ENCODE results near the gene KCNQ2. TPM values are rescaled to one million over a fixed set of nuclear protein-coding genes. Genes with fewer than 3 reads are reported as not detected.

Gene KCNQ2
- total RNA-seq, 1 experiment from 2014 or later: 0.17 TPM

DNA sequence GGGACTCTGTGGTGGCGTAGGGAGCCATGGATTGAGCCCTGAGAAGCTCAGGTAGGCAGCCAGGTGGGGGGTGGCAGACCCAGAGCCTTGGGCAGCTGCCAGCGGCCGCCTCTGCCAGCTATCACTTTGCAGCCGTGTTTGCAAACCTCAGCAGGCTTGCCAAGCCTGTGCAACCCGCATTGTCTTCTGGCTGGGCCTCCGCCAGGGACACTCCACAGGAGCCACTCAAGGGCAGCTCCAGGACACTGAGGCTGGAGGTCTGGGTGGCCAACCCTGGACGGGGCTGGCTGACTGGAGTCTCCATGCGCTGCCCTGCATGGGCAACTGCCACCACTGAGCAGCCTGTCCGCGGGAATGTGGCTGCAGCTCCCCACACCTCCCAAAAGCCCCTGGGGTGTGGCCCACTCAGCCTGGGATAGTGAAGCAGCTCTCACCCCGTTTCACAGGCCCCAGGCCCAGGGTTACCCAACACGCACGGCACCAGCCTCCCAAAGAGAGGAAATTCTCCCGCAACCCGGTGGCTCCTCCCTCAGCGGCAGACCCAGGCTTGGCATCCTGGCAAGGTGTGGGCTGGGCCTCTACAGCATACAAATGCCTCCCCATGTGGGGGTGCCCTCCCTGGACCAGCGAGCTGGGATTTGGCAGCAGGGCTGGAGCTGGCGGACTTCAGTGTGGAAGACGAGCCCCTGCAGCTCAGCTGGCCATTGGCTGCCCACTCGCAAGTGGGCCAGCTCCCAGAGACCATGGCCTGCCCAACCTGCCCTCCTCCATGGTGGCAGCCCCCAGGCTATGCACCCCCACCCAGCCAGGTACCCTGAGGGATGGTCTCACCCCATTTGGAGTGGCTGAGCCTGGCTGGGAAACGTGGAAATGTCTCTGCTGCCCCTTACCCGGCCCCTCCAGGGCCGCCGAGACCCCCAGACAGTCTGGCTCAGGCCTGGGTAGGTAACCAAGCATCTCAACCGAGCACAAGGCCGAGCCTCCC, 114.2 kb downstream of the KCNQ2 start:
- no peak for DNase-seq (ENCODE audit: low read depth)

DNA sequence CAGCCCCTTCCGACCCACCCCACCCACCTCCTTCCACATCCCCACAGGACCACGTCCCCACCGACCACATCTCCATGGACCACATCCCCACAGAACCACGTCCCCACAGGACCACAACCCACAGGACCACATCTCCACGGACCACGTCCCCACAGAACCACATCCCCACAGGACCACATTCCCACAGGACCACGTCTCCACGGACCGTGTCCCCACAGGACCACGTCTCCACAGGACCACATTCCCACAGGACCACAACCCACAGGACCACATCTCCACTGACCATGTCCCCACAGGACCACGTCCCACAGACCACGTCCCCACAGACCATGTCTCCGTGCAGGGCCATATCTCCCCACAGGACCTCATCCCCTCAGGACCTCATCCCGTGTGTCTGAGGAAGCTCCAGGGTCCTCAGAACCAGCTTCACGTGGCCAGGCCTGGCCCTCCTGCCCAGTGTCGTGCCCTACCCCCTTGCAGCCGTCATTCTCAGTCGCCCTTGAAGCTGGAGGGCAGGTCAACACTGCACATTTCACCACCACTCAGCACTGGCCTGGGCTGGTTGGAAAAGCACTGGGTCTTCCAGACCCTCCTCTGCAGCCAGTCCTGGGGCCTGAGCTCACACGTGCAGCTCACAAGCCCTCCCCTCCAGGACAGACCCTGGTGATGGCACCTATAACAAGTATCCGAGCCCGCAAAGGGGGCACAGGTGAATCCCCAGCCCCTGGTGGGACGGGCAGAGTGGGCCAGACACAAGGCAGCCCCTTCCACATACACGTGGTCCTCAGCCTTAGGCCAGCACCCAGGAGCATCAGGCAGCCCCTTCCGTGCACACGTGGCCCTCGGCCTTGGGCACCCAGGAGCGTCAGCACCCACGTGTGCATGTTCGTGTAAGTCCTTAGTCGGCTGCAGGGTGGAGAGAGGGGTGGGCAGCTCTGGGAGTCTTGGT, 115.2 kb downstream of the KCNQ2 start:
- DNase-seq (ENCODE audit: low read depth): no peak

DNA sequence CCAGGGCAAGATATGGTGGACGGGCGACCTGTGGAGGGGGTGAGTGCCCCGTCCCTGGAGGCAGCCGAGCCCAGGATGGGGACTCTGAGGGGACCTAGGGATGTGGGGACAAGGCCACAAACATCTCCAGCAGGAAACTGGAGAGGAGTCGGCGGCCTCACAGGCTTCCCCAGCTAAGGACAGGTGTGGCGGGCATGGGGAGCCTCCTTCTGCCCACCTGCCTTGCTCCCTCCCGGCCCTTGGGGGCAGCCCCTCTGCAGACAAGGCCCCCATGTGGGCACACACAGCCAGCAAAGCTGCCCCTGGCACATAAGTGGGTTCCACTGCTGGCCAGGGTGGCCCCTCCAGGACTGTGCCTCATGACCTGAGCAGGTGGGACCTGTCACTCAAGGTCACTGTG, 115.9 kb downstream of the KCNQ2 start:
- DNase-seq (ENCODE audit: low read depth): no peak

DNA sequence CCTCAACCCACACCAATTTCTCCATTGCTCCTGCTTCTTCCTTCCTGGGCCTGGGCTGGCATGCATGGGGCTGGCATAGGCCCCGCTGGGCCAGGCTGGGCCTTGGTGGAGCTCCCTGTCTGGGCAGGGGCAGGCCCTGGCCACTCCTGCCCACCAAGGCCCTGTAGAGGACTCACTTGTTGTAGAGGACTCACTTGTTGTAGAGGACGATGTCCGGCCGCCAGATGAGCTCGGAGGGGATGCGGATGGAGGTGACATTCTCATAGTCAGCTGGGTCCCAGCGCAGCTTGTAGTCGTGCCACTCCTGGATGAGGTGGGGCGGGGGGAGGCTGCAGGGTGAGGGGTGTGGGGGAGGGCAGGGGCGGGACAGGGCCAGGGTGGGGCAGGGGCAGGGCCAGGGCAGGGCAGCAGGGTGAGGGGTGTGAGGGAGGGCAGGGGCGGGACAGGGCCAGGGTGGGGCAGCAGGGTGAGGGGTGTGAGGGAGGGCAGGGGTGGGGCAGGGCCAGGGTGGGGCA, 116.6 kb downstream of the KCNQ2 start:
- DNase-seq (ENCODE audit: low read depth): no peak

DNA sequence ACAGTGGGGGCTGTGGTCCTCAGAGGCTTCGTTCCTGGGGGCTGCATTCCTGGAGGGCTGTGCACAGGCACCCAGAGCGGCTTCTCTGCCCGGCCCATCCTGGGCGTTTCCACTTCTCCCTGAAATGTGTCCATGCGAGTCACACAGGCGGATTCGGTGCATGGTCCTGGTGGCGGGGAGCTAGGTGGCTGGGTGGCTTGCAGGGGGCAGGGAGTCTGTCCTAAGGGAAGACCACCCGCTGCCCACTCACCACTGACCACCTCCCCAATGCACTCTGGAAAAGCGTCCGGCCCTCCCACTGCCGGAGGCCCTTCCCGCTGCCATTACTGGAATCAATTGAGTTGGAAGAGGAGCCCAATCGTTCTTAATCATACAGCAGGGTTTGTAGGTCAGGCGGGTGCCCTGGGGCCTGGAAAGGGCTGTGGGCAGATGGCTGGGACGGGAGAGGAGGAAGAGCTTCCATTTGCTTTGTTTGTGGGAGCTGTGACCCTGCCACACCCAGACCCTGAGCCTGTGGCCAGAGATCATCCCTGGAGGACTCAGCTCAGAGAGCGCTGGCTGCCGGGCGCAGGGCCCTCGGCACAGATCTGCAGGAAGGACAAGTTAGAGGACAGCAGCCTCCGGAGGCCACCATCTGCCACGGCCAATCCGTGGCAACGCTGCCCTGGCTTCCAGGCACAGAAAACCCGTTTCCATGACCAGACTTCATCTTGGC, 117.7 kb downstream of the KCNQ2 start:
- DNase-seq (ENCODE audit: low read depth): no peak

DNA sequence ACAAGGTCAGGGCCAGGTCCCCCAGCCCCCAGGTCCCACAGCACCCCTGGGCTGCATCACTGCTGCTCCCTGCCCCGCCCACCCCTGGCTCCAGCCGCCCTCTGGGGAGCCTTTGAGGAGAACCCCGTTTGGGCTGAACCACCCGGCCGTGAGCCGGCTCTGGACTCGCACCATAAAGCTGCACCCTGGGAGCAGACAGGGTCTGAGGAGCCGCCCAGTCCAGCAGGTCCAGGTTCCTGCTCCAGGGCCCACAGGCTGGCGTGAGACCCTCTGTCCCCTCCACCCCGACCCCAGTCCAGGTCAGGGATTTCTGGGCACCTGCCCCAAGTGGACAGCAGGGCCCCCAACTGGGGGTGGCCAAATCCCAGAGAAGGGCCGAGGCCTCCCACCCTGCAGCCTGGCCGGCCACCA, 119.6 kb downstream of the KCNQ2 start:
- no peak for DNase-seq (ENCODE audit: low read depth)

DNA sequence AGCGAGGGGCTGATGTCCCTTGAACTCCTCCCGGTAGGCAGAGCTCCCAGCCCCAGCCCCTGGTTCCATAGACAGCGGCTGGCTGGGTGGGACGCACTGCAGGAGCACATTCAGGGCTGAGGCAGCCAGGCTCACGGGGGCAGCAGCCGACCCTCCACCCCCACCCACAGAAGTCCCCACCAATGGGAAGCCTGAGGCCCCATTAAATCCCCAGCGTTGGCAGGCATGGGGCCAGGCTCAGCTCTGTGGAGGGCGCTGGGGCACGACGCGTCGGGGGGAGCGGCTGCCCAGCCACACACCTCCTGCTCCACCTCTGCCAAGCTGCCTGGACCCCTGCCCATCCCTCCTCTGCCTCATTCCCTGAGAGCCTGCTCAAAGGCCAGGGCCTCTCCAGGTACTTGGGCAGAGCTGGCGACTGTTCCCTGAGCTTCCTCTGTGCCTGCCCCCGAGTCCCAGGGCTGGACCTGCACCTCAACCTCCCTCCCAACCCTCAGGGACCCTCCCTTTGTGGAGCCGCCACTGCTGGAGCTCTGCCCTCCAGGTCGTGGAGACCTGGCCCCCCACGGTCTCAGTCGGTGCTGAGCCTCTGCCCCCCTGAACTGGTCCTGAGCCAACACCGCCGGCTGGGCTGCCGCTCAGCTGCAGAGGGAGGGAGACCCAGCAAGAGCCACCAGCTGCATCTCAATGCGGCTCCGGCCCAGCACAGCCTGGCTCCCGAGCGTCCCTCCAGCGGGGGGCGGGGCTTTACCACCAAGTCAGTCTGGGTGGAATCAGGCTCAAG, 120.5 kb downstream of the KCNQ2 start:
- no peak for DNase-seq (ENCODE audit: low read depth)

DNA sequence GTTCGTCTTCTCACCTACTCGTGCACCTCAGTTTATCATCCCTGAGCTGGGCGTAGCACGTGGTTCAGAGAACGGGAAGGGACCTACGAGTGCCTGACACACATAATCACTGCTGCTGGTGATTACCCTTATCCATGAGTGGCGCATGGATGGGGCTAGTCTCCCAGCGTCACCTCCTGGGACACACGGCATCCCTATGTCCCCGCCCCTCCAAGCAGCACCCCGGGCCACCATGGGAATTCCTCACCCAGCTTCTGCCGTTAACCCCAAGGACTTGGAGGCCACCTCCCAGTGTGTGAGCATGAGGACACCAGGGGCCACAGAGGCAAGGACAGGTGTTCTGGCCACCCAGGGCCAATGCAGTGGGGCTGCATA, 121.1 kb downstream of the KCNQ2 start:
- no peak for DNase-seq (ENCODE audit: low read depth)

DNA sequence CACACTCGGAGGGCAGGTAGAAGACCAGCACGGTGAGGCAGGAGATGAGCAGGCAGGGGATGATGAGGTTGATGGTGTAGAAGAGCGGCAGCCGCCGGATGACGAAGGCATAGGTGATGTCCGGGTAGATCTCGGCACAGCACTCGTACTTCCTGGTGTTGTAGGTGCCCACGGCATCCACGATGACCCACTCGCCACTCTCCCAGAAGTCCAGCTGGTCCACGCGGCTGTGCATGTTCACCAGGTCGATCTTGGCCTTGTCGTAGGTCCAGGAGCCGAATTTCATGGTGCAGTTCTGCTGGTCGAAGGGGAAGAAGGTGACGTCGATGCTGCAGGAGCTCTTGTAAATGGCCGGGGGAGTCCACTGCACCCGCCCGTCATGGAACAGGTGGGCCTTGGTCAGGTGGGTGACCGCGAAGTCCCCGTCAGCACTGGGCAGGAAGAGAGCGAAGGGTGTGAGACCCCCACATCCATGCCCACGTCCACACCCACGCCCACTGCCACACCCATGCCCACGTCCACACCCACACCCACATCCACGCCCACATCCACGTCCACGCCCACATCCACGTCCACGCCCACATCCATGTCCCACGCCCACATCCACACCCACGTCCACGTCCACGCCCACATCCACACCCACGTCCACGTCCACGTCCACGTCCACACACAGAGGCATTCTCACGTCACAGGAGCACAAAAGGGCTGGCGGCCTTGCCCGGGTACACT, 121.7 kb downstream of the KCNQ2 start:
- no peak for DNase-seq (ENCODE audit: low read depth)

Other genes starting within 250 kb of the KCNQ2 start
- 0.51 and 1.7 TPM in 2 replicates for gene BIRC7, start 236.8 kb downstream of the KCNQ2 start, total RNA-seq (2014; rRNA removed; shearing (Covaris generic))
- gene NKAIN4, start 218.2 kb downstream of the KCNQ2 start, total RNA-seq (2014; rRNA removed; shearing (Covaris generic)): 10.6 and 12.9 TPM in 2 replicates
- 79.6 and 85.6 TPM in 2 replicates for gene ARFGAP1, start 199.8 kb downstream of the KCNQ2 start, total RNA-seq (2014; rRNA removed; shearing (Covaris generic))
- 0.97 and 1.3 TPM in 2 replicates for gene COL20A1, start 179.5 kb downstream of the KCNQ2 start, total RNA-seq (2014; rRNA removed; shearing (Covaris generic))
- not detected in 2 replicates for gene CHRNA4, start 111.3 kb downstream of the KCNQ2 start, total RNA-seq (2014; rRNA removed; shearing (Covaris generic))
- gene EEF1A2, start 26.4 kb upstream of the KCNQ2 start, total RNA-seq (2014; rRNA removed; shearing (Covaris generic)): 3.9 and 6.4 TPM in 2 replicates
- gene PPDPF, start 48.1 kb upstream of the KCNQ2 start, total RNA-seq (2014; rRNA removed; shearing (Covaris generic)): 30.6 and 39.0 TPM in 2 replicates
- not detected in 2 replicates for gene PTK6, start 64.7 kb upstream of the KCNQ2 start, total RNA-seq (2014; rRNA removed; shearing (Covaris generic))
- gene SRMS, start 75.1 kb upstream of the KCNQ2 start, total RNA-seq (2014; rRNA removed; shearing (Covaris generic)): not detected in 2 replicates
- gene FNDC11, start 81.5 kb upstream of the KCNQ2 start, total RNA-seq (2014; rRNA removed; shearing (Covaris generic)): not detected in 2 replicates
- gene HELZ2, start 101.6 kb upstream of the KCNQ2 start, total RNA-seq (2014; rRNA removed; shearing (Covaris generic)): 19.2 and 19.3 TPM in 2 replicates
- gene GMEB2, start 154.4 kb upstream of the KCNQ2 start, total RNA-seq (2014; rRNA removed; shearing (Covaris generic)): 6.2 and 7.6 TPM in 2 replicates
- 18.5 and 23.3 TPM in 2 replicates for gene STMN3, start 180.8 kb upstream of the KCNQ2 start, total RNA-seq (2014; rRNA removed; shearing (Covaris generic))
- gene RTEL1, start 185.7 kb upstream of the KCNQ2 start, total RNA-seq (2014; rRNA removed; shearing (Covaris generic)): 11.4 and 26.0 TPM in 2 replicates
- gene TNFRSF6B, start 224.0 kb upstream of the KCNQ2 start, total RNA-seq (2014; rRNA removed; shearing (Covaris generic)): 12.6 and 14.7 TPM in 2 replicates
- gene ARFRP1, start 235.3 kb upstream of the KCNQ2 start, total RNA-seq (2014; rRNA removed; shearing (Covaris generic)): 25.1 and 28.2 TPM in 2 replicates
- 18.7 and 29.2 TPM in 2 replicates for gene ZGPAT, start 235.4 kb upstream of the KCNQ2 start, total RNA-seq (2014; rRNA removed; shearing (Covaris generic))